HCT116 (cell line): Measurements from ENCODE around the gene CSRNP2. TPM values are rescaled to one million over a fixed set of nuclear protein-coding genes. Genes with fewer than 3 reads are reported as not detected.

Source experiments
- ATAC-seq: fragments of 200-7000 bp; cut with Tn5 transposase; 2 replicates; pipeline ENCODE4 v1.9.1; 2020; ENCODE audit warnings: mild to moderate bottlenecking, moderate library complexity
- BruUV-seq: library from RNA; stranded (reverse); fragments of 400-500 nt; replicated peaks from 2 replicates; lab custom pipeline; 2021; lab: Mats Ljungman, UMichigan
- CTCF ChIA-PET: fragments of 300-600 bp; sonication (Branson Sonifier 250); formaldehyde crosslinking; loops from one replicate; lab custom pipeline; 2021; ENCODE audit warnings: antibody characterized with exemption; lab: Charles Lee
- POLR2A ChIA-PET: fragments of 300-600, 350-600 bp; sonication (Branson Sonifier 250); formaldehyde crosslinking; loops from one replicate; lab custom pipeline; 2021; ENCODE audit warnings: antibody characterized with exemption; lab: Charles Lee
- RAD21 ChIA-PET, 2 experiments: fragments of 300-600 bp; sonication (Branson Sonifier 250); formaldehyde crosslinking; loops; one replicate each; lab custom pipeline; 2023; ENCODE audit warnings: low total read pairs in 2 of 2; ENCODE audit not compliant: uncharacterized antibody in 2 of 2, unreplicated experiment in 2 of 2, low non-redundant PET in 1 of 2; lab: Charles Lee
- DNase-seq: peaks from one replicate; pipeline ENCODE4 v3.0.0-alpha.2; 2010; ENCODE audit warnings: low read depth, low spot score
- H2AFZ ChIP-seq: fragments of 200-600 bp; shearing (Covaris generic), sonication (generic); 2 replicates; pipeline ENCODE4 v1.6.1; 2017; ENCODE audit warnings: low read depth, mixed run types, mixed read lengths, antibody characterized with exemption, low read length; ENCODE audit not compliant: poor library complexity, severe bottlenecking
- H3K27ac ChIP-seq: 2 replicates; pipeline ENCODE4 v1.5.1; 2012; ENCODE audit warnings: low read depth, low read length
- H3K27me3 ChIP-seq: fragments of 200-600 bp; sonication (generic); 2 replicates; pipeline ENCODE4 v1.6.1; 2016; ENCODE audit warnings: mixed run types, low read length, mixed read lengths; ENCODE audit not compliant: insufficient read depth
- H3K36me3 ChIP-seq, 2 experiments: fragments of 200-500 bp in 1 of 2; fragments of 200-600 bp in 1 of 2; sonication (Bioruptor generic) in 1 of 2; sonication (generic) in 1 of 2; 2 replicates each; pipeline versions ENCODE4 v1.5.1 to v1.6.1; 2014 to 2016; ENCODE audit warnings: low read length in 2 of 2, inconsistent platforms in 1 of 2, mixed read lengths in 1 of 2, mixed run types in 1 of 2; ENCODE audit not compliant: insufficient read depth in 2 of 2, control insufficient read depth in 1 of 2
- H3K4me1 ChIP-seq, 2 experiments: fragments of 200-600 bp in 1 of 2; sonication (generic) in 1 of 2; 2 replicates each; pipeline versions ENCODE4 v1.5.1 to v1.6.1; 2012 to 2017; ENCODE audit warnings: low read length in 2 of 2, inconsistent platforms in 1 of 2, mild to moderate bottlenecking in 1 of 2, mixed read lengths in 1 of 2, mixed run types in 1 of 2, moderate library complexity in 1 of 2; ENCODE audit not compliant: insufficient read depth in 2 of 2, control insufficient read depth in 1 of 2
- H3K4me2 ChIP-seq: fragments of 200-600 bp; sonication (generic); 2 replicates; pipeline ENCODE4 v1.6.1; 2017; ENCODE audit warnings: mixed run types, low read length, mixed read lengths
- H3K4me3 ChIP-seq, 2 experiments: fragments of 200-600 bp in 1 of 2; sonication (generic) in 1 of 2; replicated peaks in 1 of 2; 2 replicates each; pipeline ENCODE4 v1.5.1; 2011 to 2016; ENCODE audit warnings: low read length in 2 of 2, control low read depth in 1 of 2, low read depth in 1 of 2, mild to moderate bottlenecking in 1 of 2, mixed read lengths in 1 of 2, mixed run types in 1 of 2
- H3K79me2 ChIP-seq: fragments of 200-600 bp; sonication (generic); 2 replicates; pipeline ENCODE4 v1.6.1; 2017; ENCODE audit warnings: mild to moderate bottlenecking, mixed run types, low read length, moderate library complexity, mixed read lengths; ENCODE audit not compliant: insufficient read depth
- H3K9ac ChIP-seq: fragments of 200-600 bp; sonication (generic); 2 replicates; pipeline ENCODE4 v1.6.1; 2016; ENCODE audit warnings: low read length, mixed read lengths
- H3K9me2 ChIP-seq: fragments of 200-600 bp; sonication (generic), shearing (Covaris generic); 2 replicates; pipeline ENCODE4 v1.6.1; 2017; ENCODE audit warnings: mixed run types, mild to moderate bottlenecking, moderate library complexity; ENCODE audit not compliant: insufficient read depth
- H3K9me3 ChIP-seq, 2 experiments: fragments of 200-500 bp in 1 of 2; fragments of 200-600 bp in 1 of 2; sonication (Bioruptor generic) in 1 of 2; sonication (generic) in 1 of 2; 2 replicates each; pipeline ENCODE4 v1.6.1; 2014 to 2017; ENCODE audit warnings: low read length in 2 of 2, mixed read lengths in 2 of 2, inconsistent platforms in 1 of 2, low read depth in 1 of 2, mild to moderate bottlenecking in 1 of 2, mixed run types in 1 of 2, moderate library complexity in 1 of 2; ENCODE audit not compliant: control insufficient read depth in 1 of 2, insufficient read depth in 1 of 2
- H4K20me1 ChIP-seq: fragments of 200-600 bp; sonication (generic), shearing (Covaris generic); 2 replicates; pipeline ENCODE4 v1.6.1; 2017; ENCODE audit warnings: mixed run types, mild to moderate bottlenecking, moderate library complexity; ENCODE audit not compliant: insufficient read depth
- CBX3 ChIP-seq: IDR thresholded peaks from 2 replicates; pipeline ENCODE4 v1.6.1; 2012; ENCODE audit warnings: low read depth
- CEBPB ChIP-seq: IDR thresholded peaks from 2 replicates; pipeline ENCODE4 v1.6.1; 2012; ENCODE audit warnings: low read depth
- EGR1 ChIP-seq: IDR thresholded peaks from 2 replicates; pipeline ENCODE4 v1.6.1; 2012; ENCODE audit warnings: low read depth
- ELF1 ChIP-seq: IDR thresholded peaks from 2 replicates; pipeline ENCODE4 v1.6.1; 2012; ENCODE audit warnings: low read depth, borderline replicate concordance
- EZH2 ChIP-seq: fragments of 200-600 bp; sonication (generic); IDR thresholded peaks from 2 replicates; pipeline ENCODE4 v1.6.1; 2017; ENCODE audit warnings: antibody characterized with exemption, mixed run types
- EZH2phosphoT487 ChIP-seq: fragments of 200-600 bp; IDR thresholded peaks from 2 replicates; pipeline ENCODE4 v1.6.1; 2018; ENCODE audit warnings: antibody characterized with exemption, borderline replicate concordance
- FOSL1 ChIP-seq: IDR thresholded peaks from 2 replicates; pipeline ENCODE4 v1.6.1; 2012; ENCODE audit warnings: low read depth
- MAX ChIP-seq: IDR thresholded peaks from 2 replicates; pipeline ENCODE4 v1.6.1; 2012
- POLR2A ChIP-seq: IDR thresholded peaks from 2 replicates; pipeline ENCODE4 v1.7.0; 2011; ENCODE audit warnings: borderline replicate concordance; ENCODE audit not compliant: insufficient read depth, insufficient read length; ENCODE audit errors: extremely low read depth
- POLR2AphosphoS5 ChIP-seq: IDR thresholded peaks from 2 replicates; pipeline ENCODE4 v1.6.1; 2011; ENCODE audit warnings: mild to moderate bottlenecking, low read depth, low read length, moderate library complexity
- RAD21 ChIP-seq: IDR thresholded peaks from 2 replicates; pipeline ENCODE4 v1.6.1; 2012; ENCODE audit warnings: low read depth, mild to moderate bottlenecking
- REST ChIP-seq: IDR thresholded peaks from 2 replicates; pipeline ENCODE4 v1.6.1; 2012; ENCODE audit warnings: low read depth
- SP1 ChIP-seq: IDR thresholded peaks from 2 replicates; pipeline ENCODE4 v1.6.1; 2012; ENCODE audit warnings: low read depth
- SRF ChIP-seq: IDR thresholded peaks from 2 replicates; pipeline ENCODE4 v1.6.1; 2012; ENCODE audit warnings: low read depth
- TCF7L2 ChIP-seq: IDR thresholded peaks from 2 replicates; pipeline ENCODE4 v1.7.0; 2011; ENCODE audit warnings: borderline replicate concordance, inconsistent platforms; ENCODE audit not compliant: insufficient read depth, insufficient read length; ENCODE audit errors: extremely low read depth
- ZBTB33 ChIP-seq: IDR thresholded peaks from 2 replicates; pipeline ENCODE4 v1.6.1; 2011; ENCODE audit warnings: mild to moderate bottlenecking, low read length, moderate library complexity; ENCODE audit not compliant: insufficient replicate concordance; ENCODE audit errors: extremely low read depth
- ZFX ChIP-seq: fragments of 450-650 bp; IDR thresholded peaks from 2 replicates; pipeline ENCODE4 v1.6.1; 2017
- ZNF274 ChIP-seq: fragments of 200-500 bp; sonication (Bioruptor generic); IDR thresholded peaks from 2 replicates; pipeline ENCODE4 v1.6.1; 2014; ENCODE audit warnings: mild to moderate bottlenecking, low read depth, low read length, inconsistent platforms
- intact Hi-C: fragments of 100-400 bp; cut with micrococcal nuclease; formaldehyde crosslinking; loops from 2 replicates; pipeline ENCODE4 v1.10.0; 2022
- total RNA-seq: library from RNA; stranded (reverse); gene quantifications from one replicate; pipeline ENCODE4 v1.2.1, GENCODE V29; 2021; ENCODE audit not compliant: unreplicated experiment

CSRNP2 gene
- total RNA-seq, 1 experiment from 2014 or later: 19.0 TPM

GRCh38 chr12:51071663-51072062, 11.7 kb downstream of the CSRNP2 start:
- H3K9me2 ChIP-seq: no peaks in the 10 kb centered on the region
- H2AFZ ChIP-seq: no peak overlapping the region
- ATAC-seq (no peak), DNase-seq (no peak)
- no peaks in the 10 kb centered on the region for H3K9me3 ChIP-seq
- H3K27me3 ChIP-seq: no peaks in the 10 kb centered on the region
- H3K36me3 ChIP-seq: peaks cover 4 to 17% of the 10 kb centered on the region in 2 experiments; a peak in 3 of 4 replicates
- H4K20me1 ChIP-seq: no peaks in the 10 kb centered on the region
- H3K4me1 ChIP-seq: no peaks in the 10 kb centered on the region
- no peak overlapping the region for H3K9ac ChIP-seq
- ChIA-PET POLR2A (no interaction called here), CTCF (no interaction called here), RAD21 (no interaction called here)
- H3K79me2 ChIP-seq: no peaks in the 10 kb centered on the region
- no peak overlapping the region for H3K27ac ChIP-seq
- intact Hi-C loops: no loop called here
- TF ChIP-seq ELF1 (no peak), TCF7L2 (no peak), SRF (no peak), SP1 (no peak), CBX3 (no peak), ZBTB33 (no peak), CEBPB (no peak), MAX (no peak), EZH2 (no peak), ZNF274 (no peak), EGR1 (no peak), ZFX (no peak), POLR2A (no peak), POLR2AphosphoS5 (no peak), EZH2phosphoT487 (no peak), FOSL1 (no peak), REST (no peak), RAD21 (no peak)
- no peak overlapping the region for H3K4me3 ChIP-seq
- BruUV-seq: no TSS peak
- no peak overlapping the region for H3K4me2 ChIP-seq
